BLaER1 treated with 17β-estradiol and CSF1 and Interleukin-3, amounts not matched to agents 10 nM and 100 nM (cell line): ENCODE data around the gene GGTA1.

Experiments
- H3K27ac ChIP-seq, 11 experiments: shearing (Covaris generic); formaldehyde crosslinking; 2 replicates each; pipeline ENCODE4 v1.8.1; 2022
- H3K27me3 ChIP-seq, 11 experiments: shearing (Covaris generic); formaldehyde crosslinking; 2 replicates each; pipeline ENCODE4 v1.8.1; 2022
- H3K36me3 ChIP-seq, 11 experiments: shearing (Covaris generic); formaldehyde crosslinking; 2 replicates each; pipeline ENCODE4 v1.8.1; 2022
- H3K4me1 ChIP-seq, 10 experiments: shearing (Covaris generic); formaldehyde crosslinking; 2 replicates each; pipeline ENCODE4 v1.8.1; 2022
- H3K4me2 ChIP-seq, 11 experiments: shearing (Covaris generic); formaldehyde crosslinking; 2 replicates each; pipeline ENCODE4 v1.8.1; 2022
- H3K4me3 ChIP-seq, 10 experiments: shearing (Covaris generic); formaldehyde crosslinking; 2 replicates each; pipeline ENCODE4 v1.8.1; 2022
- H3K9ac ChIP-seq, 11 experiments: shearing (Covaris generic); formaldehyde crosslinking; 2 replicates each; pipeline ENCODE4 v1.8.1; 2022
- H3K9me3 ChIP-seq, 11 experiments: shearing (Covaris generic); formaldehyde crosslinking; replicated peaks in 1 of 11; 2 replicates each; pipeline ENCODE4 v1.8.1; 2022
- H4K20me1 ChIP-seq, 11 experiments: shearing (Covaris generic); formaldehyde crosslinking; 2 replicates each; pipeline ENCODE4 v1.8.1; 2022
- Cebpa-rat ChIP-seq, 11 experiments: shearing (Covaris generic); IDR thresholded peaks; 2 replicates each; pipeline ENCODE4 v1.8.1; 2022

GGTA1 gene

DNA sequence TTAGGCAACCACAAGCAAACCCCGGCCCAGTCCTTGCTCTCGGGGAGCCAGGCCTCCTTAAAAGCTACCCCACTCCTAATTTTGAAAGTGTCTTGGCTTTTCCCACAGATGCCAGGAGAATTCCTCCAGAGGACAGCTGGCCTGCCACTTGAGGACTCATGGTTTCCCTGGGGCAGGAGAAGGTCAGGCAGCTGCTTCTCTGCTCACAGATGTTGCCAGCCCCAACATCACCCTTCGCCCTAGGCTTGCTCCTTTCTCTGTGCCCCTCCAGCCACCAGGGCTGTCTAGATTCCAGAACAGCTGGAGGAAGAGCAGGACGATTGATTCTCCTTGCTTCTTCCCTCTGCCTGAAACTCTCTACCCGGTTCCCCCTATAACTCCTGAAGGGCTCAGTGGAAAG lies 8.5 kb downstream of the GGTA1 start:
- H3K4me2 ChIP-seq: peak overlapping the region in 2 of 11 experiments; percentile 5 to 82; a peak in 2 of 22 replicates

DNA sequence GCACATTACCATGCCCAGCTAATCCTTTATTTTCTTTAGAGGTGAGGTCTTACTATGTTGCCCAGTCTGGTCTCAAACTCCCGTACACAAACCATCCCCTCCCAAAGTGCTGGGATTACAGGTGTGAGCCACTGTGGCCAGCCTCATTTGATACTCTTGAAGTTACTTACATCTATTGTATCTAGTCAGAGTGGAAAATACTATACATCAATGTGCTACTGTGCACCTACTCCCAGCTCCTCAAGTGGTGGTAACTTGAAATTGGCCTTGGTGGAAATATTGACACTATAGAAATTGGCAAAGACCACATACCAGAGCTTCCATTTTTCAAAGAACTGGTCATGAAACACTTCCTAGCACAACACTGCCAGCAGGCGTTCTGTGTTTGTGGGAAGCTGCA lies 10.3 kb downstream of the GGTA1 start:
- H3K27me3 ChIP-seq: no peaks in the 10 kb centered on the region
- no peaks in the 10 kb centered on the region for H3K36me3 ChIP-seq
- H3K4me2 ChIP-seq: peak overlapping the region in 10 of 11 experiments; percentile 10 to 82 (median 29); a peak in 15 of 22 replicates
- H3K27ac ChIP-seq: no peak overlapping the region
- no peaks in the 10 kb centered on the region for H3K9me3 ChIP-seq
- H3K4me1 ChIP-seq: peaks cover 33 to 98% (median 48%) of the 10 kb centered on the region in 10 experiments
- H4K20me1 ChIP-seq: no peaks in the 10 kb centered on the region
- H3K4me3 ChIP-seq: no peak overlapping the region
- TF ChIP-seq Cebpa-rat (IDR thresholded peaks at IDR 0.05): no peak
- no peak overlapping the region for H3K9ac ChIP-seq

More for the DNA sequence above, 8.5 kb downstream of the GGTA1 start:
- peaks cover 4 to 8% (median 6%) of the 10 kb centered on the region in 11 experiments; a peak in 19 of 22 replicates for H3K9me3 ChIP-seq
- H3K27me3 ChIP-seq: no peaks in the 10 kb centered on the region
- H4K20me1 ChIP-seq: no peaks in the 10 kb centered on the region
- no peak for TF ChIP-seq Cebpa-rat (IDR thresholded peaks at IDR 0.05)
- no peaks in the 10 kb centered on the region for H3K36me3 ChIP-seq
- H3K9ac ChIP-seq: no peak overlapping the region
- H3K4me1 ChIP-seq: peaks cover 16 to 89% (median 35%) of the 10 kb centered on the region in 10 experiments
- no peak overlapping the region for H3K4me3 ChIP-seq
- H3K27ac ChIP-seq: no peak overlapping the region

DNA sequence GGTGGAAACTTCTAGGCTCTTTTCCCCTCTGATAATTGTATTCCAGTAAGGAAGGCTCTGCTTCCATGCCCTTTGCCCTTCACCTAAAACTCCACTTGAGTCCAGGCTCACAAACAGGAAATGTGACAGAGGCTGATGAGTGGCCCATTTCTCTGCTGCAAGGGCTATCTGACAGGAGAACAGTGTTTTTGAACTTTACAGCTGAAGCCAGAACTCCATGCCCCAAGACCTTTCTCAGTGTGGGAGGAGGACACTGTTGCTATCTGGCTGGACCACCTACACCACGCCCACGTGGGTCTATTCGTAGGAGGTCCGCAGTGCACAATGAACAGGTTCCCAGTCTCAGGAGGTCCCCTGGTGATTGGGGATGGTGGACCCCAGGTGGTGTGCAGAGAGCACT lies 13.6 kb downstream of the GGTA1 start:
- Histone ChIP-seq H3K9me3 (no peaks in the 10 kb centered on the region), H3K4me1 (peaks cover 29 to 83% (median 39%) of the 10 kb centered on the region in 10 experiments), H3K27me3 (no peaks in the 10 kb centered on the region), H3K4me3 (peak overlapping the region in 3 of 10 experiments; percentile 9 to 24 (median 20); a peak in 1 of 20 replicates), H3K4me2 (peak overlapping the region; percentile 40 to 99 (median 82)), H4K20me1 (no peaks in the 10 kb centered on the region), H3K36me3 (no peaks in the 10 kb centered on the region), H3K9ac (peak overlapping the region in 5 of 11 experiments; percentile 38 to 77 (median 54); a peak in 9 of 22 replicates), H3K27ac (peak overlapping the region in 9 of 11 experiments; percentile 21 to 92 (median 62); a peak in 15 of 22 replicates)
- no peak for TF ChIP-seq Cebpa-rat (IDR thresholded peaks at IDR 0.05)

DNA sequence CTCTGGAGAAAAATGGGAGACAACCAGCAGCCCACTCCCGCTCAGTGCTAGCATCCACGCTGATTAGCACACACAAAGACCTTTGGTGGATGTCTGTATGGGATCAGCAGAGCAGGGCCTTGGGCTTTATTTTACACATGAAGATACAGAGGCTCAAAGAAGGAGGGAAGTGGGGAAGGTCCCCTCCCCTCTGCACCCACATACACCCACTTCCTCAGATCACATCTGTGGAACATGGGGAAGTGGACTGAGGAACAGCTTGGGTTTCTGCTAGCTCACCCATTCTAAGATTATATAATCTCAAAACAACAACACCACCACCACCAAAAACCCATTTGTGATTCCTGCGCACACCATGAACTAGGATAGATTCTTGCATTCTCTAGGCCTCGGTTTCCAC lies 14.0 kb downstream of the GGTA1 start:
- H3K27ac ChIP-seq: peak overlapping the region in 9 of 11 experiments; percentile 21 to 92 (median 62); a peak in 15 of 22 replicates
- H3K27me3 ChIP-seq: no peaks in the 10 kb centered on the region
- H3K9ac ChIP-seq: peak overlapping the region in 6 of 11 experiments; percentile 12 to 77 (median 52); a peak in 9 of 22 replicates
- peaks cover 29 to 79% (median 39%) of the 10 kb centered on the region in 10 experiments for H3K4me1 ChIP-seq
- no peaks in the 10 kb centered on the region for H3K9me3 ChIP-seq
- no peaks in the 10 kb centered on the region for H3K36me3 ChIP-seq
- TF ChIP-seq Cebpa-rat (IDR thresholded peaks at IDR 0.05): no peak
- H4K20me1 ChIP-seq: no peaks in the 10 kb centered on the region
- H3K4me2 ChIP-seq: peak overlapping the region; percentile 40 to 99 (median 82)
- 0 out of 20 replicates have a peak overlapping the region, but pooled peaks of 2 of the 10 experiments have one; percentile 9 to 24 for H3K4me3 ChIP-seq

DNA sequence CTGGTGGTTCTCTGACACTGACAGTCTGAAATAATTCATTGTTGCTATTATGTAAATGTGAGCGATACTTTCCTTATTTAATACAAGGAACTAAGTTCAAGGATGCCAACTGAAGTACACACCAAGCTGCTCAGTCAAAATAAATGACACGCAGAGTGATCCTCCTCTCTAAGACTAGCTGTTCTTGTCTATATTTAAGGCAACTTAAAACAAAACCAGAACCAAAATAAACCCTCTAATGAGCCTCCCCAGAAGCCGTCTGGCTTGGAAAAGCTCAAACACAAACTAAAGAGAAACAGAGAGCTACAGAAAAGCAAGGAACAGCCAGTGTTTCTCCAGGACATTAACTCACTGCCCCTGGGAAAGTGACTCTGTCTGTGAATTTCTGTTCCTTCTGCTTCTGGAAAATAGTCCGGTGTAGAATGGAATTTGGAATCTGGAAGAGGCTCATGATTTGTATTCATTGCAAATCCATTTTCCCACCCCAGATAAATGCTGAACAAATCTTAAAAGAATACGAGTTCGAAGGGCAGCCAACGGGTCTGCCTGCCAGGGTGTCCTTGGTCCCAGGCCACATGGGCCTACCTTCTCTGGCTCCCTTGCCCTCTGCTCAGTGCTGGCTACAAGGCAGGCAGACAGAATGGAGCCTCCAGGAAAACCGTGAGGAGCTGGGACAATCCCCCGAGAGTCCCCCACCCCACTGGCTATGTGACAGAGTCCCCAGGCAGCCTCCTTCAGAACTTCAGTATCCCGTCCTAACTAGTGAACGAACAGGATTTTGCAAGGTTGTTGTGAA lies 14.8 kb downstream of the GGTA1 start:
- TF ChIP-seq Cebpa-rat (IDR thresholded peaks at IDR 0.05): no peak
- H3K4me2 ChIP-seq: peak overlapping the region; percentile 40 to 99 (median 82); a peak in 21 of 22 replicates
- H3K4me3 ChIP-seq: no peak overlapping the region
- no peaks in the 10 kb centered on the region for H3K36me3 ChIP-seq
- peaks cover 28 to 71% (median 37%) of the 10 kb centered on the region in 10 experiments for H3K4me1 ChIP-seq
- peak overlapping the region in 6 of 11 experiments; percentile 12 to 58 (median 48); a peak in 7 of 22 replicates for H3K9ac ChIP-seq
- H3K27me3 ChIP-seq: no peaks in the 10 kb centered on the region
- no peaks in the 10 kb centered on the region for H3K9me3 ChIP-seq
- H3K27ac ChIP-seq: peak overlapping the region in 7 of 11 experiments; percentile 26 to 92 (median 72); a peak in 11 of 22 replicates
- no peaks in the 10 kb centered on the region for H4K20me1 ChIP-seq

DNA sequence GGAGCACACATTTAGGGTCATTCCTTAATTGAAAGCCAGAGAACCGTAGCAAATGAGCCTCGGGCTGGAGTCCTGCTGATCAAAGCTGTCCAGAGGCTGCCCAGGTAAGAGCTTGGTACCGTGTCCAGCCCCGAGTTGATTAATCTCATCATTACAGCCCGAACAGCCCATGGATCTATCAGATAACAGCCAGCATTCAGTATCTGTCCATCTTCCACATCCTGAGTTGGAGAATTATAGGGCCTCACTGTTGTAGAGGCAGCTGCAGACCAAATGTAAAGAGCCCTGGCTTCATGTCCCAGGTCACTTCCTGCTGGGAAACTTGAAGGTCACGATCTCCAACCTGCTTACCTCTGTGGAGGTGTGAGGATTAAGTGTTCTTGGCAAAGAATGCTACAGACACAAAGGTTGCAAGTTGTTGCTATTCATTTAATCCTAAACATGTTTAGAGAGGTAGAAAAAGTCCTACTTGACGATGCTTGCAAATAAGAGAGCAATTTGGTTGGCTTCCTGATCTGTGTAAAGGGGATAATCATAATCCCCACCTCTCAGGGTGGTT lies 16.1 kb downstream of the GGTA1 start:
- H3K4me2 ChIP-seq: peak overlapping the region in 2 of 11 experiments; percentile 97 to 99; a peak in 2 of 22 replicates
- H3K9ac ChIP-seq: no peak overlapping the region
- H3K27me3 ChIP-seq: no peaks in the 10 kb centered on the region
- H3K4me3 ChIP-seq: no peak overlapping the region
- no peaks in the 10 kb centered on the region for H4K20me1 ChIP-seq
- H3K27ac ChIP-seq: no peak overlapping the region
- peaks cover 24 to 59% (median 31%) of the 10 kb centered on the region in 10 experiments for H3K4me1 ChIP-seq
- TF ChIP-seq Cebpa-rat (IDR thresholded peaks at IDR 0.05): no peak; a peak in 1 of 22 replicates
- H3K9me3 ChIP-seq: no peaks in the 10 kb centered on the region
- H3K36me3 ChIP-seq: no peaks in the 10 kb centered on the region

DNA sequence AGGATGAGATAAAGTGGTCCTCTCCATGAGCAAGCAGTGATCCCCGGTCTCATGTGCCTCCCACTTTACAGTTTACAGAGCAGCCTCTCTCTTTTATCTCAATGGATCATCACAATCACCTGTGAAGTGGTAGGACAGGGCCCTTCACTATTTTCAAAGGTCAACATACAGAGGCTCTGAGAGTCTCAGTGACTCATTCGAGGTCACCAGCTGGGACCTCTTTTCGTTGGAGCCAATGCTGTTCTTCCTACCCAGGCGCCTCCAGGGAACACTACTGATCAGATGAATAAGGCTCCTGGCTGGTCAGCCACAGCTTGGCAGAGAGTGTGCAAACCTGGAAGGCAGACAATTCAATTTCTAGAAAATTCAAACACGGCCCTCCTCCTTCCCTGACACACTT lies 16.6 kb downstream of the GGTA1 start:
- no peaks in the 10 kb centered on the region for H3K27me3 ChIP-seq
- H3K9ac ChIP-seq: no peak overlapping the region
- no peaks in the 10 kb centered on the region for H4K20me1 ChIP-seq
- H3K9me3 ChIP-seq: no peaks in the 10 kb centered on the region
- peaks cover 24 to 54% (median 31%) of the 10 kb centered on the region in 10 experiments for H3K4me1 ChIP-seq
- no peak overlapping the region for H3K27ac ChIP-seq
- no peak overlapping the region for H3K4me3 ChIP-seq
- peak overlapping the region in 2 of 11 experiments; percentile 31 to 39; a peak in 1 of 22 replicates for H3K4me2 ChIP-seq
- no peaks in the 10 kb centered on the region for H3K36me3 ChIP-seq
- TF ChIP-seq Cebpa-rat (IDR thresholded peaks at IDR 0.05): no peak; a peak in 1 of 22 replicates

DNA sequence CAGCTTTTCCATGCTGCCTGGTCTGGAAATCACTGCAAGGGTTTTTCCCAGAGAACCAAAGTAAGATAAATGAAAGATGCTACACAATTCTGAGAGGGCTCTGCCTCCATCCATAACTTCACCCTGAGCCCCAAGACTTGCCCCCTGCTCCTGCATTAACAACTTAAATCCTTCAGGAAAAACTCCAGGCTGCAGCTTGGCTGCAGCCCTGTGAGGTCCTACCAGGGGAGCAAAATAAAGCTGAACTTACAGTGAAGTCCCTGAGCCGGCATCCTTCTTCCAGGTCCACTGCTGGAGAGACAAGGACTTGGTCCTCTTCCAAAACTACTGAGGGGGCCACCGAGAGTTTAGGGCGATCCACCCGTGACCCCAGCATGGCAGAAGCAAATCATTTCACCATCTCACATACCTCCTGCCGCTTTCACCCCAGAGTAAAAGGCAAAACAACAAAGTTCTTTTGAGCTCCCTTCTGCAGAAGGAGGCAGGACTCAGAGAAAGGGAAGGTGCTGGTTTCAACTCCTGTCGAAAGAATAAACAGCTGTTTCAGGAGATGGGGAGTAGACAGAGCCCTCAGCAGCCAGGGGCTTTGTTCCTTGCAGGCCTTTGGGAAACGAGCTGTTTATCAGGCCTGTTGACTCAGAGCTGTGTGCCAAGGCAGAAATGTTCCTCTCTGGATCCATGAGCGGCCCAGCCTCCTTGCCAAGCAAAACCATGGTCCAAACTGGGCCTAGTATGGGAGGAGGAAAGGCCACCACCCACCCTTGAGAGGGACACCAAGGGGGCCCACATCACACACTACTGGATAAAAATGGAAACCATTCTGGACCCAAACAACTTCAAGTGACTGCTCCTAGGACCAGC lies 20.6 kb downstream of the GGTA1 start:
- H3K4me3 ChIP-seq: no peak overlapping the region
- no peak overlapping the region for H3K27ac ChIP-seq
- TF ChIP-seq Cebpa-rat (IDR thresholded peaks at IDR 0.05): no peak
- peaks cover 0 to 15% (median 2%) of the 10 kb centered on the region in 10 experiments; a peak in 6 of 20 replicates for H3K4me1 ChIP-seq
- no peak overlapping the region for H3K9ac ChIP-seq
- H3K36me3 ChIP-seq: no peaks in the 10 kb centered on the region
- H3K27me3 ChIP-seq: no peaks in the 10 kb centered on the region
- H3K9me3 ChIP-seq: no peaks in the 10 kb centered on the region
- H3K4me2 ChIP-seq: no peak overlapping the region
- no peaks in the 10 kb centered on the region for H4K20me1 ChIP-seq
